Epithelial cell of proximal tubule (primary cell): ENCODE results near the gene EPB42. TPM values are rescaled to one million over a fixed set of nuclear protein-coding genes. Genes with fewer than 3 reads are reported as not detected.
A peak's percentile ranks its signal among the peaks of the same experiment; 100 is the strongest.
"Not testable (repeated sequence)": the region's sequence is repeated elsewhere in the genome, so short reads cannot be mapped to it uniquely, and the experiment has no call there.

Experiments
- DNase-seq: peaks from one replicate; pipeline ENCODE4 v3.0.0-alpha.2; 2011; ENCODE audit warnings: low read depth
- H3K4me3 ChIP-seq: 2 replicates; pipeline ENCODE4 v1.5.1; 2011; ENCODE audit warnings: low read depth, mild to moderate bottlenecking, low read length
- total RNA-seq: library from RNA; depleted of rRNA; stranded (reverse); fragments of >200 nt; gene quantifications from 2 replicates; pipeline ENCODE4 v1.2.3, GENCODE V29; 2015
- TF ChIP-seq, protein P1 (sequence below): conservative IDR thresholded peaks from 2 replicates; pipeline ENCODE4 v1.5.1; 2012; ENCODE audit warnings: low read depth, mild to moderate bottlenecking, low read length

Gene EPB42
- total RNA-seq, 1 donor from 2014 or later = not detected

DNA sequence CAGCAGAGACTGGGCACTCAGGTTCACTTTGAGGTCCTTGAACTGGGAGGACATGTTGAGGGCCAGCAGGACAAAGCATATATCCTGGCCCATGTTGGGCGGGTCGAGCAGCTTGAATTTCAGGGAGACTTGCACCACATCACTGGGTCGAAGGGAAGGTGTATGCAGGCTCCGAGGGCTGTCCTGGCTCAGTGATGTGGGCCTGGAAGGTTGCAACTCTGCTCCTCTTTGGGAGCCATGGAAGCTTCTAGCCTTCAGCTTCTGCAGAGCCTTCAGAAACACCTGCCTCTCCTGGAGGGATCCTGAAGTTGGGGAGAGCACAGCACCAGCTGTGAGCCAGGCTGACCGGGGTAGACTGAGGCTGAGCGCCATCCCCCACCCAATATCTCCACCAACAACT lies 14.7 kb upstream of the EPB42 start:
- TF ChIP-seq, protein P1, sequence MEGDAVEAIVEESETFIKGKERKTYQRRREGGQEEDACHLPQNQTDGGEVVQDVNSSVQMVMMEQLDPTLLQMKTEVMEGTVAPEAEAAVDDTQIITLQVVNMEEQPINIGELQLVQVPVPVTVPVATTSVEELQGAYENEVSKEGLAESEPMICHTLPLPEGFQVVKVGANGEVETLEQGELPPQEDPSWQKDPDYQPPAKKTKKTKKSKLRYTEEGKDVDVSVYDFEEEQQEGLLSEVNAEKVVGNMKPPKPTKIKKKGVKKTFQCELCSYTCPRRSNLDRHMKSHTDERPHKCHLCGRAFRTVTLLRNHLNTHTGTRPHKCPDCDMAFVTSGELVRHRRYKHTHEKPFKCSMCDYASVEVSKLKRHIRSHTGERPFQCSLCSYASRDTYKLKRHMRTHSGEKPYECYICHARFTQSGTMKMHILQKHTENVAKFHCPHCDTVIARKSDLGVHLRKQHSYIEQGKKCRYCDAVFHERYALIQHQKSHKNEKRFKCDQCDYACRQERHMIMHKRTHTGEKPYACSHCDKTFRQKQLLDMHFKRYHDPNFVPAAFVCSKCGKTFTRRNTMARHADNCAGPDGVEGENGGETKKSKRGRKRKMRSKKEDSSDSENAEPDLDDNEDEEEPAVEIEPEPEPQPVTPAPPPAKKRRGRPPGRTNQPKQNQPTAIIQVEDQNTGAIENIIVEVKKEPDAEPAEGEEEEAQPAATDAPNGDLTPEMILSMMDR = no peak
- no peak overlapping the region for H3K4me3 ChIP-seq

DNA sequence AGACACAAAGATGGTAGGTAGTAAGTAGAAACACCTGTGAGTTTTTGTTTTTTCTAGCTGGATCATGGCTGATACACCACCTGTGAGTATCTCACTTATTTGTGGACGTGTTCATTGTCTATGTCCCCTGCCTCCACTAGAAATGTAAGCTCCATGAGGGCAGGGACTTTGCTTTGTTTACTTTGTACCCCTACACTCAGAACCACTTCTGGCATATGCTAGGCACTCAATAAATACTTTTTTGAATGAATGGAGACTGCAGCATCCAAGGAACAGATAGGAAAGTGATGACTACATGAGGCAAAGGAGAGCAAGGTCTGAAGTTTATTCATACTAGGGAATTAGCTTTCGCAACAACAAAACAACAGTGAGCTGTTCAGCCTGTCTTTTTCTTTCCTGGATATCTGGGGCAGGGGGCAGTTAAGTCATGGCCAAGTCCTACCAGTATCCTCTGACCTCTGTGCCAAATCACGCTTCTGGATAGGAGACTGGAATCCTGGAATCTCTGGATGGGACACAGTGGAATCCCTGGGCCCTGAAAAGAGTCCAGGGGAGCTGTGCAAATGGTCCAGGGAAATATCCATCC lies 11.6 kb upstream of the EPB42 start:
- no peak overlapping the region for H3K4me3 ChIP-seq
- TF ChIP-seq, protein P1 = no peak
- DNase-seq = no peak

More for the DNA sequence above, 14.7 kb upstream of the EPB42 start:
- DNase-seq = no peak

DNA sequence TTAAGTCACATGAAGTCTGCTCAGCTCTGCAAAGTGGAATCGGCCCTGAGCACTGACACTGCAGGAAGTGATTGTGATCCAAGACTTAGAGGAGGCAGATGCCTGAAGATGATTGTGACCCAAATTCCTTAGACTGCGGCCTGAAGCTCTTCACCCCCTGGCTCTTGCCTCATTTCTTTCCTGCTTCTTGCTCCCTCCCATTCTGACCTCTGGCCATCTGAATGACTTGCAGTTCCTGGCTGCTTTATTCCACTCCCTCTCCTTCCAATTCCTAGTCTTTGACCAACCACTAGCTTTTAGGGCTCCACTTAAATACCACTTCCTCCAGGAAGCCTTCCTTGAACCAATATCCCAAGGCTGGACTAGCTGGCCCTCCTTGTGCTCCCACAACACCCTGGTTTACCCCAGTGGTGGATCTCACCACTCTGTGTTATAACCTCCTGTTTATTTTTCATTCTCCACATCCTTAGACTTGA lies 9.9 kb upstream of the EPB42 start:
- TF ChIP-seq, protein P1 = no peak
- no peak overlapping the region for H3K4me3 ChIP-seq
- DNase-seq = no peak

DNA sequence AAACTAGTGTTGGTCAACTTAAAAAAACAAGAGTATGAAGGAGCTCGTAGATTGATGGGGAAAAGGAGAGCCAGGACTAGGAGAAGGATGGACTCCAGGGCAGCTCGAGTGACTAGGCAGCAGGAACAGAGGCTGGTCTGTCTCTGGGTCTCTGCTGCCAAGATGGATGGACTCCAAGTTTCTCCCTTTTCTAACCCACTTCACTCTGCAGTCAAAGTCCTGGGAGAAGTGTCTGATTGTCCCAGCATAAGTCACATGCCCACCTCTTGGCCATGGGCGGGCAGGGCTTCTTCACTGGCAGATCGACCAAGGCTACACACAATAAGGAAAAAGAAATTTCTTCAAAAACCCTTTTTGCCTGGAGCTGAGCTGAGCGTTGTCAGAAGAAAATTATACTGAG lies 9.2 kb upstream of the EPB42 start:
- TF ChIP-seq, protein P1 = no peak
- H3K4me3 ChIP-seq = no peak overlapping the region
- DNase-seq = no peak

DNA sequence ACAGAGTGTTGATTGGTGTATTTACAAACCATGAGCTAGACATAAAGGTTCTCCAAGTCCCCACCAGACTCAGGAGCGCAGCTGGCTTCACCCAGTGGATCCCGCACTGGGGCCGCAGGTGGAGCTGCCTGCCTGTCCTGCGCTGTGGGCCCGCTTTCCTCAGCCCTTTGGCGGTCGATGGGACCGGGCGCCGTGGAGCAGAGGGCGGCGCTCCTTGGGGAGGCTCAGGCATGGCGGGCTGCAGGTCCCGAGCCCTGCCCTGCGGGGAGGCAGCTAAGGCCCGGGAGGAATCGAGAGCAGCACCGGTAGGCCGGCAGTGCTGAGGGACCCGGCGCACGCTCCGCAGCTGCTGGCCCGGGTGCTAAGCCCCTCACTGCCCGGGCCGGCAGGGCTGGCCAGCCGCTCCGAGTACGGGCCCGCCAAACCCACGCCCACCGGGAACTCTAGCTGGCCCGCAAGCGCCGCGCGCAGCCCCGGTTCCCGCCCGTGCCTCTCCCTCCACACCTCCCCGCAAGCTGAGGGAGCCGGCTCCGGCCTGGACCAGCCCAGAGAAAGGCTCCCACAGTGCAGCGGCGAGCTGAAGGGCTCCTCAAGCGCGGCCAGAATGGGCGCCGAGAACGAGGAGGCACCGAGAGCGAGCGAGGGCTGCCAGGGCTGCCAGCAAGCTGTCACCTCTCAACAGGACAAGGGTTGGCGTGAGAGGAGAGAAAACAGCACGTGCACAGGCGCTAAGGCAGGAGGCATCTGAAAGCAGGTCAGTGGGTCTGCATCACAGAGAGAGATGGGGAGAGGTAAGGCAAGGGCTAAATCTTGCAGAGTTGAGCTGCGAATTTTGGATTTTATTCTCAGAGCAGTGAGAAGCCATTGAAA lies 5.9 kb upstream of the EPB42 start:
- no peak for DNase-seq
- TF ChIP-seq, protein P1 = no peak
- no peak overlapping the region for H3K4me3 ChIP-seq

DNA sequence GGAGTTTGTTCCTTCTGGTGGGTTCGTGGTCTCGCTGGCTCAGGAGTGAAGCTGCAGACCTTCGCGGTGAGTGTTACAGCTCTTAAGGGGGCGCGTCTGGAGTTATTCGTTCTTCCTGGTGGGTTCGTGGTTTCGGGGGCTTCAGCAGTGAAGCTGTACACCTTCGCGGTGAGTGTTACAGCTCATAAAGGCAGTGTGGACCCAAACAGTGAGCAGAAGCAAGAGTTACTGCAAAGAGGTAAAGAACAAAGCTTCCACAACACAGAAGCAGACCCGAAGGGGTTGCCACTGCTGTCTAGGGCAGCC lies 5.1 kb upstream of the EPB42 start:
- not testable (repeated sequence) for DNase-seq, H3K4me3 ChIP-seq

DNA sequence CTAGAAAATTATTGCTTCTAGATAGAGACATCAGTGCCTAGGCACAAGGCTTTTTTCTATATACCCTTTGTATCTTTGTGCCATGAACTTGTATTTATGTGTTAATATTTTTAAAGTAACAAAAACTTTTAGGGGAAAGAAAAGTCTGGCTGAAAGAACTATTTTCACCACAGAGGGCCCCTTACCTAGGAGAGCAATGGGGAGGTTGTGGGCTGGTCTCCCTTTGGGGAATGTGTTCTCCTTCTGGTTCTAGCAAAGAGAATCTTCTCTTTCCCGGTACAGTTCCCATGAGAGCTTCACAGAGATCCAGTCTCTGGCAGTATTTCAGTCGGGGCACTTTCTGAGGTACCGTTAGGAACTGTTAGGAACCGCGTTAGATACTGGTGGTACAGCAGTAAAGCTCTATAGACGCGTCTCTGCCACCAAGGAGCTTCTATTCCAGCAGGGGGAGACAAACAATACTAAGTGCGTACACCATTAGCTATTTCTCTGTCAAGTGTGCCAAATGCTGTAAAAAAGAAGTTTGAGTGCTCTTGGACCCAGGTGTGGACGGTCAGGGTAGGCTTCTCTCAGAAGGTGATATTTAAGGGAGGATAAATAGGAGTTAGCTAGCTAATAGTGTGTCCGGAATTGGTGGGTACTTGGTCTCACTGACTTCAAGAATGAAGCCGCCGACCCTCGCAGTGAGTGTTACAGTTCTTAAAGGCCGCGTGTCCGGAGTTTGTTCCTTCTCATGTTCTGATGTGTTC lies 4.6 kb upstream of the EPB42 start:
- no peak overlapping the region for H3K4me3 ChIP-seq
- DNase-seq = no peak
- TF ChIP-seq, protein P1 = peak; percentile 93
